Sigmoid colon (tissue), 4 donors: ENCODE data around the gene FUNDC2.

ENCODE experiments used
- CTCF ChIP-seq, 4 experiments: fragments of 450-650 bp in 3 of 4; fragments of 200-600 bp in 1 of 4; IDR thresholded peaks; one replicate each; pipeline ENCODE4 v1.5.1; 2016 to 2019; ENCODE audit warnings: antibody characterized with exemption in 4 of 4, mild to moderate bottlenecking in 3 of 4, moderate library complexity in 2 of 4
- EP300 ChIP-seq, 4 donors: sonication (generic); formaldehyde crosslinking; IDR thresholded peaks; one replicate each; pipeline ENCODE4 v1.6.1; 2017; ENCODE audit warnings: antibody characterized with exemption in 4 of 4
- POLR2A ChIP-seq, 2 donors: fragments of 450-650 bp; IDR thresholded peaks; one replicate each; pipeline ENCODE4 v1.6.1; 2016; ENCODE audit warnings: antibody characterized with exemption in 2 of 2, mild to moderate bottlenecking in 2 of 2, moderate library complexity in 2 of 2
- POLR2AphosphoS5 ChIP-seq, 4 donors: sonication (generic); formaldehyde crosslinking; IDR thresholded peaks; one replicate each; pipeline ENCODE4 v1.6.1; 2017; ENCODE audit warnings: antibody characterized with exemption in 4 of 4

- no peak for TF ChIP-seq CTCF (IDR thresholded peaks at IDR 0.05)
- no peak for TF ChIP-seq EP300 (IDR thresholded peaks at IDR 0.05)
- no peak for TF ChIP-seq POLR2AphosphoS5 (IDR thresholded peaks at IDR 0.05)
- no peak for TF ChIP-seq POLR2A (IDR thresholded peaks at IDR 0.05)
Observed at GRCh38 chrX:155031657-155032056, 5.0 kb downstream of the FUNDC2 start.
